DOHH2 (cell line): ENCODE data around the gene TTN.
"Not testable (repeated sequence)": the region's sequence is repeated elsewhere in the genome, so short reads cannot be mapped to it uniquely, and the experiment has no call there.

Experiments
- H3F3A ChIP-seq: fragments of 200-600 bp; sonication (generic), shearing (Covaris generic); 2 replicates; pipeline ENCODE4 v1.6.0; 2016; ENCODE audit warnings: antibody characterized with exemption, mild to moderate bottlenecking; ENCODE audit not compliant: control insufficient read depth, insufficient read depth
- H3K27ac ChIP-seq: fragments of 200-600 bp; sonication (generic); 2 replicates; pipeline ENCODE4 v1.5.1; 2014; ENCODE audit warnings: low read depth, mild to moderate bottlenecking, low read length, moderate library complexity
- H3K27me3 ChIP-seq: fragments of 200-600 bp; sonication (generic); 2 replicates; pipeline ENCODE4 v1.6.1; 2014; ENCODE audit warnings: mild to moderate bottlenecking, low read length, mixed read lengths; ENCODE audit not compliant: control insufficient read depth
- H3K36me3 ChIP-seq: fragments of 200-600 bp; sonication (generic); 2 replicates; pipeline ENCODE4 v1.6.1; 2014; ENCODE audit warnings: mild to moderate bottlenecking, low read length, moderate library complexity, mixed read lengths; ENCODE audit not compliant: control insufficient read depth
- H3K4me1 ChIP-seq: fragments of 200-600 bp; sonication (generic); 2 replicates; pipeline ENCODE4 v1.6.1; 2014; ENCODE audit warnings: mild to moderate bottlenecking, low read length, mixed read lengths; ENCODE audit not compliant: control insufficient read depth
- H3K4me2 ChIP-seq: fragments of 200-600 bp; sonication (generic); 2 replicates; pipeline ENCODE4 v1.6.0; 2014; ENCODE audit warnings: mild to moderate bottlenecking, low read length, moderate library complexity
- H3K4me3 ChIP-seq: fragments of 200-600 bp; sonication (generic); 2 replicates; pipeline ENCODE4 v1.5.1; 2014; ENCODE audit warnings: mild to moderate bottlenecking, low read length, mixed read lengths
- H3K79me2 ChIP-seq: fragments of 200-600 bp; sonication (generic); 2 replicates; pipeline ENCODE4 v1.6.1; 2014; ENCODE audit warnings: mild to moderate bottlenecking, low read length, mixed read lengths; ENCODE audit not compliant: control insufficient read depth
- H3K9me2 ChIP-seq: fragments of 200-600 bp; sonication (generic); replicated peaks from 2 replicates; pipeline ENCODE4 v1.6.1; 2014; ENCODE audit warnings: mild to moderate bottlenecking, low read length, mixed read lengths; ENCODE audit not compliant: control insufficient read depth
- H3K9me3 ChIP-seq: fragments of 200-600 bp; sonication (generic); 2 replicates; pipeline ENCODE4 v1.6.1; 2014; ENCODE audit warnings: antibody characterized with exemption, low read length, mixed read lengths; ENCODE audit not compliant: control insufficient read depth, insufficient read depth
- H4K20me1 ChIP-seq: fragments of 200-600 bp; sonication (generic); 2 replicates; pipeline ENCODE4 v1.6.0; 2014; ENCODE audit warnings: low read depth, mild to moderate bottlenecking, antibody characterized with exemption, low read length, moderate library complexity; ENCODE audit not compliant: control insufficient read depth, insufficient read depth
- EZH2phosphoT487 ChIP-seq: fragments of 200-600 bp; sonication (generic); IDR thresholded peaks from 2 replicates; pipeline ENCODE4 v1.6.1; 2017; ENCODE audit warnings: borderline replicate concordance, mild to moderate bottlenecking, antibody characterized with exemption, low read length, moderate library complexity, mixed read lengths
- TF ChIP-seq, protein P1 (sequence below): fragments of 200-600 bp; sonication (generic); IDR thresholded peaks from one replicate; pipeline ENCODE4 v1.5.1; 2014; ENCODE audit warnings: antibody characterized with exemption, mild to moderate bottlenecking, low read depth, low read length; ENCODE audit not compliant: poor library complexity, severe bottlenecking

Gene TTN

GRCh38 chr2:178527592-178527991 lies 279.6 kb downstream of the TTN start:
- no peak overlapping the region for H3K4me2 ChIP-seq
- H3K79me2 ChIP-seq = peaks cover 86% of the 10 kb centered on the region
- H3K4me1 ChIP-seq = peaks cover 22% of the 10 kb centered on the region
- no peak for TF ChIP-seq EZH2phosphoT487
- TF ChIP-seq, protein P1, sequence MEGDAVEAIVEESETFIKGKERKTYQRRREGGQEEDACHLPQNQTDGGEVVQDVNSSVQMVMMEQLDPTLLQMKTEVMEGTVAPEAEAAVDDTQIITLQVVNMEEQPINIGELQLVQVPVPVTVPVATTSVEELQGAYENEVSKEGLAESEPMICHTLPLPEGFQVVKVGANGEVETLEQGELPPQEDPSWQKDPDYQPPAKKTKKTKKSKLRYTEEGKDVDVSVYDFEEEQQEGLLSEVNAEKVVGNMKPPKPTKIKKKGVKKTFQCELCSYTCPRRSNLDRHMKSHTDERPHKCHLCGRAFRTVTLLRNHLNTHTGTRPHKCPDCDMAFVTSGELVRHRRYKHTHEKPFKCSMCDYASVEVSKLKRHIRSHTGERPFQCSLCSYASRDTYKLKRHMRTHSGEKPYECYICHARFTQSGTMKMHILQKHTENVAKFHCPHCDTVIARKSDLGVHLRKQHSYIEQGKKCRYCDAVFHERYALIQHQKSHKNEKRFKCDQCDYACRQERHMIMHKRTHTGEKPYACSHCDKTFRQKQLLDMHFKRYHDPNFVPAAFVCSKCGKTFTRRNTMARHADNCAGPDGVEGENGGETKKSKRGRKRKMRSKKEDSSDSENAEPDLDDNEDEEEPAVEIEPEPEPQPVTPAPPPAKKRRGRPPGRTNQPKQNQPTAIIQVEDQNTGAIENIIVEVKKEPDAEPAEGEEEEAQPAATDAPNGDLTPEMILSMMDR = no peak
- H3K27me3 ChIP-seq = no peaks in the 10 kb centered on the region
- no peak overlapping the region for H3K27ac ChIP-seq
- peaks cover 26% of the 10 kb centered on the region for H3K36me3 ChIP-seq
- no peaks in the 10 kb centered on the region for H3K9me3 ChIP-seq
- peaks cover 3% of the 10 kb centered on the region; the same call in 1 of the 2 replicates for H4K20me1 ChIP-seq
- peaks cover 1% of the 10 kb centered on the region; the same call in 1 of the 2 replicates for H3F3A ChIP-seq
- H3K4me3 ChIP-seq = no peak overlapping the region
- H3K9me2 ChIP-seq = no peaks in the 10 kb centered on the region

DNA sequence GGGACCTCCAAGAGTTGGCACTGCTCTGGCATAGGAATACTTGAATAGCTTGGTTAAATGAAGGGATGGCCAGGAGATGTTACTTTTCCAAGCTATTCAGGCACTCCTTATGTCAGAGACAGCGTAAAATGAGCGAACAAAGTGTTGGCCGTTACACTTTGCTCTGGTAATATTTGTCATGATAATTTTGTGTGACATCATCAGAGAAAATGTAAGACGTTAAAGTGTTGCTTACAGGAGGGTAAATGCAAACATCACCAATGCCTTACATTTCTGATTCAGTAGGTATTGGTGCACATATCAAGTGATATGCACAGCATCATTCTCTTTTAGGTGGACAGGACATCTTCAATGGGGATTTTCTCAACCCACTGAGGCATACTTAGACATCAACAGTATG lies 281.0 kb downstream of the TTN start:
- no peak overlapping the region for H3K4me3 ChIP-seq
- H3K27me3 ChIP-seq = no peaks in the 10 kb centered on the region
- no peak overlapping the region for H3K27ac ChIP-seq
- no peaks in the 10 kb centered on the region for H3K9me2 ChIP-seq
- H3K4me1 ChIP-seq = peaks cover 25% of the 10 kb centered on the region
- TF ChIP-seq EZH2phosphoT487 = no peak
- TF ChIP-seq, protein P1 = no peak
- no peak overlapping the region for H3K4me2 ChIP-seq
- peaks cover 13% of the 10 kb centered on the region for H3K36me3 ChIP-seq
- H3K9me3 ChIP-seq = no peaks in the 10 kb centered on the region
- H3F3A ChIP-seq = peaks cover 7% of the 10 kb centered on the region
- peaks cover 3% of the 10 kb centered on the region; the same call in 1 of the 2 replicates for H4K20me1 ChIP-seq
- peaks cover 73% of the 10 kb centered on the region for H3K79me2 ChIP-seq

- H3K4me2 ChIP-seq, H3K4me3 ChIP-seq, H3K27ac ChIP-seq, H4K20me1 ChIP-seq, H3K9me3 ChIP-seq, H3K9me2 ChIP-seq, H3K27me3 ChIP-seq, H3F3A ChIP-seq, H3K36me3 ChIP-seq: not testable (repeated sequence)
- H3K79me2 ChIP-seq = peaks cover 65% of the 10 kb centered on the region
- peaks cover 25% of the 10 kb centered on the region for H3K4me1 ChIP-seq
These were observed 281.8 kb downstream of the TTN start for GRCh38 chr2:178525460-178525859.

DNA sequence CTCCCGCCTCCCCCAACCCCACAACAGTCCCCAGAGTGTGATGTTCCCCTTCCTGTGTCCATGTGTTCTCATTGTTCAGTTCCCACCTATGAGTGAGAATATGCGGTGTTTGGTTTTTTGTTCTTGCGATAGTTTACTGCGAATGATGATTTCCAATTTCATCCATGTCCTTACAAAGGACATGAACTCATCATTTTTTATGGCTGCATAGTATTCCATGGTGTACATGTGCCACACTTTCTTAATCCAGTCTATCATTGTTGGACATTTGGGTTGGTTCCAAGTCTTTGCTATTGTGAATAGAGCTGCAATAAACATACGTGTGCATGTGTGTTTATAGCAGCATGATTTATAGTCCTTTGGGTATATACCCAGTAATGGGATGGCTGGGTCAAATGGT lies 282.2 kb downstream of the TTN start:
- H3K27ac ChIP-seq, H3K4me2 ChIP-seq, H3K4me3 ChIP-seq, H4K20me1 ChIP-seq, H3K27me3 ChIP-seq, H3K36me3 ChIP-seq, H3K9me3 ChIP-seq, H3K9me2 ChIP-seq, H3F3A ChIP-seq: not testable (repeated sequence)
- Histone ChIP-seq H3K4me1 (peaks cover 23% of the 10 kb centered on the region), H3K79me2 (peaks cover 61% of the 10 kb centered on the region)
